HG02642 (cell line): ENCODE results near the gene MAN1A2.
"Not testable (repeated sequence)": the region's sequence is repeated elsewhere in the genome, so short reads cannot be mapped to it uniquely, and the experiment has no call there.

ENCODE experiments used
- ATAC-seq: cut with Tn5 transposase; IDR thresholded peaks from one replicate; pipeline ENCODE4 v1.9.1; 2021; ENCODE audit warnings: mild to moderate bottlenecking; ENCODE audit not compliant: unreplicated experiment, poor library complexity

The MAN1A2 gene

DNA sequence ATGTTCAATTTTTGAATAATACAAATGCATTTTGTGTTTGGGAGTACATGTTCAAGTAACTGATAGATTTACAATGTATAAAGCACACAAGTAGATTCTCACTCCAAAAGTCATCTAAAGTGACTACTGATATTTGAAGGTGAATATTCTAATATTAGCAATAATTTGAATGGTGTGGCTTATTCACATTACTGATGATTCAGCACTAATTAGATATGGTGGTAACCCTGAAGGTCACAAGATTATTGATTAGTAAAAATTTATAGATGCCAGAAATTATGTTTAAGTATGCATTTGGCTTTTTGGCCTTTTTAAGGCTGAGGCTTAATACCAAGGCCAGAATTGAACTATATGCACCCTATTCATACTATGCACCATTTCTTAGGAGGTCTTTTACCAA, 186.2 kb downstream of the MAN1A2 start:
- no peak for ATAC-seq

- no peak for ATAC-seq
Measured at GRCh38 chr1:117555806-117556205, 188.6 kb downstream of the MAN1A2 start.

- ATAC-seq, result no peak
Measured at GRCh38 chr1:117556341-117556740, 189.1 kb downstream of the MAN1A2 start.

DNA sequence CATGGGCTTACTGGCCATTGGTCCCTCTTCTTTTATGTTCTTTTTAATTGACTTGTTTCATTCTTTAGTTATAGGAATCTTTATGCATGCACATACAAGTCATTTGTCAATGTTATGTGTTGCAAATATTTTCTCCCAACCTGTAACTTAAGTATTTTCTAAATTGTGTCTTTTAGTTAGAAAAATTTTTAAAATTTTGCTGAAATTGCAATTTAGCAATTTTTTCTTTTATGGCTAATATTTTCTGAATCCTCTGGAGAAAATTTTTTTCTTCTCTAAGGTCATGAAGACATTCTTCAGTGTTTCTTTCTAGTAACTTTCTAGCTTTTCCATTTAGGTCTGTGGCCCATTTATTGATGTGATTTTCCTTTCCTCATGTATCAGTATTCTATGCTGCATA, 189.7 kb downstream of the MAN1A2 start:
- ATAC-seq, result no peak

- not testable (repeated sequence) for ATAC-seq
Measured at GRCh38 chr1:117558451-117558850, 191.2 kb downstream of the MAN1A2 start.

DNA sequence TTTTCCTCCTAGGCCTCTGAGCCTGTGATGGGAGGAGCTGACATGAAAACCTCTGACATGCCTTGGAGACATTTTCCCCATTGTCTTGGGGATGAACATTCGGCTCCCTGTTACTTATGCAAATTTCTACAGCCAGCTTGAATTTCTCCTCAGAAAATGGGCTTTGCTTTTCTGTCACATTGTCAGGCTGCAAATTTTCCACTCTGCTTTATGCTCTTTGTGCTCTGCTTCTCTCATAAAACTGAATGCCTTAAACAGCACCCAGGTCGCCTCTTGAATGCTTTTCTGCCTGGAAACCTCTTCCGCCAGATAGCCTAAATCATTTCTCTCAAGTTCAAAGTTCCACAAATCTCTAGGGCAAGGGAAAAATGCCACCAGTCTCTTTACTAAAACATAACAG, 191.9 kb downstream of the MAN1A2 start:
- ATAC-seq, result no peak

- no peak for ATAC-seq
Measured at GRCh38 chr1:117559985-117560384, 192.7 kb downstream of the MAN1A2 start.

DNA sequence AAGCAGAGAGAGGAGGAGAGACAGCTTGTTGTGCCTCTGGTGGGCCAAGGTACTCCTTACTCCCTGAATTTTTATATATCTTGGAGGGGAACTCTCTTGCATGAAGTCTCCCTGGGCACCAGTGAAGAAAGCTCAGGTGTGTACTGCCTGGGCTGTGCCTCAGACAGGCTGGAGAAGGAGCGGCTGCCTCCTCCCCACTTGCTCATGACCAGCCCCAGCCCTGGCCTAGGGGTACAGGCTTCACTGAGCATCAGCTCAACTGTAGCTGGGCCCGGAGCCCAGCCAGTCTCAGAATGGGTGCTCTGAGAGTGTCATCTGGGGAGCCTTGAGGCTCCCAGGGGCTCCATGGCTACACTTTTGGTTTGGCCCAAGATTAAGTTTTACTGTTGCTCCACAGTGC, 193.8 kb downstream of the MAN1A2 start:
- no peak for ATAC-seq

- ATAC-seq, result no peak
Measured at GRCh38 chr1:117561551-117561950, 194.3 kb downstream of the MAN1A2 start.

GRCh38 chr1:117562581-117563491, 195.6 kb downstream of the MAN1A2 start:
- ATAC-seq, result no peak

DNA sequence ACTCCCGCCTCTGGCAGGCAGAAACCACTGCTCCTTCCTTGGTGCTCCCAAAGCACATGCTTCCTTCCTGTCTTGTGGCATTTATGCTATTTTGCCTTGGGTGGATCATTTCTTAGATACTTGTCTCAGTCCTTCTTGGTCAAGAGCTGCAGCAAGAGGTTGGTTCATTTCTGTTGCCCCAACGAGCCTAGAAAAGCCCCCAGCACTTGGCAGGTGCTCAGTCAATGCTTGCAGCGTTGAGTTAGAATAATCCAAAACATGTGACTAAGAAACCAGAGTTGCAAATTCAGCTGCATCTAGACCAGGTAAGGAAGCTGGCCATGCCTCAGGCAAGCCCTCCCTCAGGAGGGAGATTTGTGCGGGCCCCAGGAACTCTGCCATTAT, 196.2 kb downstream of the MAN1A2 start:
- no peak for ATAC-seq

- ATAC-seq, result no peak
Measured at GRCh38 chr1:117564227-117565075, 197.2 kb downstream of the MAN1A2 start.

DNA sequence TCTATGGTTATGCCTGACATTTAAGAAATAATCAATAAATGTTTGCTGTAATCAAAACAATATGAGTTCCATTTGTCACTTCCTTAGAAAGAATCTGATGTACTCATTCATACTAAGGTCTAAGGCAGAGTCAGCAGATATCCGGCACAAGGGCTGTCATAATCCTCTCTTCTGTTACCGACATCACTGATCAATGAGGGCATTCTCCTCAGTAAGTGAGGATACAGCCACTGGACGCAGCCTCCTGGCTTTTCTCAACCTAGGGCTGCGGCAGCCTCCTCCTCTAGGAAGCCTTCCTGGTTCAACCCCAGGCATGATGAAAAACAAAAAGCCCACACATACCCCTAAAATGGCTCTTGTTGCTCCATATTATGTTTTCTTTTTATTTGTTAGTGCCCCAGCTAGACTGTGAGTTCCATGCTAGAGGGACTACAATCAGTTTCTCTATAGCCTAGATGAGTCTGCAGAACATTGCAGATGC, 197.9 kb downstream of the MAN1A2 start:
- ATAC-seq, result no peak

- no peak for ATAC-seq
Measured at GRCh38 chr1:117565745-117566455, 198.7 kb downstream of the MAN1A2 start.

GRCh38 chr1:117566556-117566955, 199.3 kb downstream of the MAN1A2 start:
- ATAC-seq, result no peak

GRCh38 chr1:117567435-117567834, 200.2 kb downstream of the MAN1A2 start:
- ATAC-seq, result no peak

GRCh38 chr1:117567976-117568375, 200.7 kb downstream of the MAN1A2 start:
- no peak for ATAC-seq

DNA sequence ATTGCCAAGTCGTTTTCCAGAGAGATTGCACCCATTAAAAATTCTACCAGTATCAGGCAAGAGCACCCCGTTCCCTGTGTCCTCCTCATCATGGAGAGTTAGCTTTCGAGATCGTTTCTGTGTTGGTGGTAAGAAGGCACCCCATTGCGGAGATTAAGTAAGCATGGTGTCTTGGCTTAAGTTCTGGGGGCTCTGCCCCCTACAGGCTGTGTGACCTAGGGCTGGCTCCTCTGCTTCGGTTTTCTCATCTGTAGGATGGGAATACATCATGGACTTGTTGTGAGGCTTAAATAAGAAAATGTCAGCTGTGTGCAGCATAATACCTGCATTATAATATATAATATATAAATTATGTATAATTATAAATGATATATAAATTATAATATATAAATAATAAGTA, 201.8 kb downstream of the MAN1A2 start:
- no peak for ATAC-seq

DNA sequence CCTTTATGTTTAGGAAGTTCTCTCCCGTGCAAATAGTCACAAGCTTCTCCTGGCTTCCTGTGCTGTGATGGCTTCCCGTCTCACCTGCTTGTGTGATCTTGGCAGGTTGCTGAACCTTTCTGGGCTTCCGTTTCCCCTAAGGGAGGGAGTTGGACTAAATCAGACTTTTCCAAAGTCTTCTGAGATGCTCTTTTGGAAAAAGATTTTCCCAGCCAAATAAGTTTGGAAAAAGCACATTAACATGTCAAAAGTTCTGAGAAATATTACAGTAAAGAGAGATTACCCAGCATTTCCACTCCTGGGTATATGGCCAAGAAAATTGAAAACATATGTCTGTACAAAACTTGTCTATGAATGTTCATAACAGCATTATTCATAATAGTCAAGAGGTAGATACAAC, 202.6 kb downstream of the MAN1A2 start:
- ATAC-seq, result no peak

- ATAC-seq, result no peak
Measured at GRCh38 chr1:117570988-117571409, 203.8 kb downstream of the MAN1A2 start.

- ATAC-seq, result no peak
Measured at GRCh38 chr1:117571496-117571895, 204.2 kb downstream of the MAN1A2 start.
